Parathyroid adenoma (tissue), 2 donors: Measurements from ENCODE around the gene LIMS1.

ENCODE experiments used
- H2AFZ ChIP-seq: fragments of 300-600 bp; sonication (generic); one replicate; pipeline ENCODE4 v1.7.0; 2017; ENCODE audit warnings: antibody characterized with exemption, mild to moderate bottlenecking
- H3K27ac ChIP-seq: fragments of 300-600 bp; sonication (generic); one replicate; pipeline ENCODE4 v1.7.0; 2017
- H3K27me3 ChIP-seq: fragments of 300-600 bp; sonication (generic); one replicate; pipeline ENCODE4 v1.7.0; 2017; ENCODE audit warnings: low read length; ENCODE audit not compliant: control insufficient read depth, insufficient read depth
- H3K36me3 ChIP-seq: fragments of 300-600 bp; sonication (generic); one replicate; pipeline ENCODE4 v1.7.0; 2017; ENCODE audit warnings: low read length; ENCODE audit not compliant: control insufficient read depth, insufficient read depth
- H3K4me1 ChIP-seq: fragments of 300-600 bp; sonication (generic); one replicate; pipeline ENCODE4 v1.7.0; 2017; ENCODE audit warnings: control low read depth
- H3K4me2 ChIP-seq: fragments of 300-600 bp; sonication (generic); one replicate; pipeline ENCODE4 v1.7.0; 2017; ENCODE audit warnings: low read length
- H3K4me3 ChIP-seq: fragments of 300-600 bp; sonication (generic); one replicate; pipeline ENCODE4 v1.7.0; 2017; ENCODE audit warnings: low read depth, low read length
- H3K79me2 ChIP-seq: fragments of 300-600 bp; sonication (generic); one replicate; pipeline ENCODE4 v1.7.0; 2017; ENCODE audit warnings: control low read depth
- H3K9ac ChIP-seq: fragments of 300-600 bp; sonication (generic); one replicate; pipeline ENCODE4 v1.7.0; 2017; ENCODE audit warnings: mild to moderate bottlenecking
- H3K9me3 ChIP-seq: fragments of 300-600 bp; sonication (generic); one replicate; pipeline ENCODE4 v1.7.0; 2017; ENCODE audit warnings: low read length; ENCODE audit not compliant: control insufficient read depth
- TF ChIP-seq, protein P1 (sequence below): fragments of 300-600 bp; sonication (generic); IDR thresholded peaks from one replicate; pipeline ENCODE4 v1.7.0; 2017; ENCODE audit warnings: antibody characterized with exemption, mild to moderate bottlenecking
- donor health status: primary hyperparathyroidism.

The LIMS1 gene

DNA sequence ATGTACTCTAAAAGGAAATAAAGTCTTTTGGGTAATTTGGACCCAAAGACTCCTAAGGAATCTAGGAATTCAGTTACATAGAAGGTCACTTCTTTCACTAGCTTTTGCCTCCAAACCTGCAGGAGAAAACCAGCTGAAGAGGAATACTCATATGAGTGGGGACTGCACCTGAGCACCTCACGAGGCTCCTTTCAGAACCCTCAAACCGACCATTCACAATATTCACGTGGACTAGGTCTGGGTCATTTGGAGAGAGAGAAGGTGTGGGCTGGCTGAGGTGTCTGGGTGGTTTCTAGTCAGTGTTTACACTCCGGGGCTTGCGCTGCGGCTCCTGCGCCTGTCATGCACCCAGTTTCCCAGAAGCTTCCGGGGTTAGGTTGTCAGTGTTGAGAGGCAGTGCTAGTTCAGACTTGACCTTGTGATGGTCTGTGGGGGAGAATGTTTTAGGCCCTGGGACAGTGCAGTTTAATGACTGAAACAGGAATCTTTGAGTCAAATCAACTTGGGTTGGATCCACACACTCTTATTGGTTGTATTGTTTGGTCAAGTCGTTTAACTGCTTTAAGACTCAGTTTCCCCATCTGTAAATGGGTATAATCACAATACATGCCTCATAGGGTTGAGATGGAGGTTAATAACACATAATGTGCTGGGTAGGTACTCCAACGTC, 78.4 kb downstream of the LIMS1 start:
- H2AFZ ChIP-seq: no peak overlapping the region
- H3K79me2 ChIP-seq: peaks cover 25% of the 10 kb centered on the region
- H3K4me1 ChIP-seq: peaks cover 6% of the 10 kb centered on the region
- no peak overlapping the region for H3K9ac ChIP-seq
- no peak overlapping the region for H3K27ac ChIP-seq
- H3K27me3 ChIP-seq: no peaks in the 10 kb centered on the region
- no peaks in the 10 kb centered on the region for H3K9me3 ChIP-seq
- no peaks in the 10 kb centered on the region for H3K36me3 ChIP-seq
- H3K4me3 ChIP-seq: no peak overlapping the region
- H3K4me2 ChIP-seq: no peak overlapping the region
- TF ChIP-seq, protein P1, sequence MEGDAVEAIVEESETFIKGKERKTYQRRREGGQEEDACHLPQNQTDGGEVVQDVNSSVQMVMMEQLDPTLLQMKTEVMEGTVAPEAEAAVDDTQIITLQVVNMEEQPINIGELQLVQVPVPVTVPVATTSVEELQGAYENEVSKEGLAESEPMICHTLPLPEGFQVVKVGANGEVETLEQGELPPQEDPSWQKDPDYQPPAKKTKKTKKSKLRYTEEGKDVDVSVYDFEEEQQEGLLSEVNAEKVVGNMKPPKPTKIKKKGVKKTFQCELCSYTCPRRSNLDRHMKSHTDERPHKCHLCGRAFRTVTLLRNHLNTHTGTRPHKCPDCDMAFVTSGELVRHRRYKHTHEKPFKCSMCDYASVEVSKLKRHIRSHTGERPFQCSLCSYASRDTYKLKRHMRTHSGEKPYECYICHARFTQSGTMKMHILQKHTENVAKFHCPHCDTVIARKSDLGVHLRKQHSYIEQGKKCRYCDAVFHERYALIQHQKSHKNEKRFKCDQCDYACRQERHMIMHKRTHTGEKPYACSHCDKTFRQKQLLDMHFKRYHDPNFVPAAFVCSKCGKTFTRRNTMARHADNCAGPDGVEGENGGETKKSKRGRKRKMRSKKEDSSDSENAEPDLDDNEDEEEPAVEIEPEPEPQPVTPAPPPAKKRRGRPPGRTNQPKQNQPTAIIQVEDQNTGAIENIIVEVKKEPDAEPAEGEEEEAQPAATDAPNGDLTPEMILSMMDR: no peak

DNA sequence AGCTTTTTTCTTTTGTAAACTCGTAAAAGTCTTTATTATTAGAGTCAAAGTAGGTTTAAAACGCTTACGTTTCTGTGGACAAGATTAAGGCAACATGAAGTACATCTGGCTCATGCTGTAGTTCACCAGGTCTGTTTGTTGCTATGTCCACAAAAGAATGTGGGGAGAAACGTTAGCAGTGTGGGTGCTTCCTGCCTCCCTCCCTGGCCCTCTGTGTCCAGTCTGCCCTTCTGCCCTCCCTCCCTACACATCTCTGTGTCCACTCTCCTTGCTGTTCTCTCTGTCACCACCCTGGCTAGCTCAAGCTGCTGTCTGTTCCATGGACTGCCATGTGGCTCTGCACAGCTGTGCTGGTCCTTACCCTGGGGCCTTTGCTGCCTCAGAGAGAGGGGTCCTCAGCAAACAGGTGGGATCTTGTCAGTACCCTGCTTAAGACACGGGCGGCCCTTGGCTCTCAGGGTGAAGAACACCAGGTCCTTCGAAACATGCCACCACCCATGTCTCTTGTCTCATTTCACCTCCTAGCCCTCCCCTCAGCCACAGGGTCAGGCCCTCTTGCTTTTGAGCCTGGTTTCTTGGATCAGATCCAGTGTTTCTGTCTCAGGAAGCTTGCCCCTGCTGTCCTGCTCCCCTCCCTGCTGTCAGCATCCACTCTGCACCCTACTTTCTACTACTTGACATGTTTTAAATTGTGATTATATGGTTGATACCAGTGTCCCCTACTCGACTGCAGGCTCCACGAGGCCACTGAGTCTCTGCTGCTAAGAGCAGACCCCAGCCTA, 79.2 kb downstream of the LIMS1 start:
- Histone ChIP-seq H3K9me3 (no peaks in the 10 kb centered on the region), H3K79me2 (peaks cover 25% of the 10 kb centered on the region), H3K4me2 (no peak overlapping the region), H3K4me1 (peaks cover 6% of the 10 kb centered on the region), H3K27ac (no peak overlapping the region), H3K36me3 (no peaks in the 10 kb centered on the region), H3K9ac (no peak overlapping the region), H2AFZ (no peak overlapping the region), H3K27me3 (no peaks in the 10 kb centered on the region), H3K4me3 (no peak overlapping the region)
- TF ChIP-seq, protein P1: no peak

DNA sequence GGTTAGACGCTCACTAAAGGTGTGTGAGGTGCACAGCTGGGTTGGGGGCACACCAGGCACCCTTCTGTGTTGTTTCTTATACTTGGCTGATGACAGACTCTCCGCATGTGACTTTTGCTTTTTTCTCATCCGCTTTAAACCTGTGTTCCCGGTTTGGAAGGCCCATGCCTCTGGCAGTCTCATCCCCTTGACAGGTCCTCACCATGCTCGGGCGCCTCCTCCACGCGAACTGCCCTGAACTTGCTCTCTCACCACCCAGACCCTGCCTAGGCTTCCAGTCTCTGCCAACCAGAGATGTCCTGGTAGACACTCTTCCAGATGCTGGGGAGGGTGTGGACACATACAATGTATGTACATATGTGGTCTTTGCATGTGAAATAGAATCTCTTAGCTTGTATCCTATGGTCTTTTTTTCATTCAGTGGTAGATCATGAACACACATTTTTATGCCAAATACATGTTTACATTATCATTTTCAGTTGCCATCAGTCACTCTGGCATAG, 79.8 kb downstream of the LIMS1 start:
- H3K9ac ChIP-seq: no peak overlapping the region
- peaks cover 25% of the 10 kb centered on the region for H3K79me2 ChIP-seq
- no peaks in the 10 kb centered on the region for H3K36me3 ChIP-seq
- TF ChIP-seq, protein P1: no peak
- no peak overlapping the region for H3K27ac ChIP-seq
- H2AFZ ChIP-seq: no peak overlapping the region
- H3K4me2 ChIP-seq: no peak overlapping the region
- no peaks in the 10 kb centered on the region for H3K9me3 ChIP-seq
- no peaks in the 10 kb centered on the region for H3K27me3 ChIP-seq
- H3K4me3 ChIP-seq: no peak overlapping the region
- H3K4me1 ChIP-seq: peaks cover 6% of the 10 kb centered on the region

DNA sequence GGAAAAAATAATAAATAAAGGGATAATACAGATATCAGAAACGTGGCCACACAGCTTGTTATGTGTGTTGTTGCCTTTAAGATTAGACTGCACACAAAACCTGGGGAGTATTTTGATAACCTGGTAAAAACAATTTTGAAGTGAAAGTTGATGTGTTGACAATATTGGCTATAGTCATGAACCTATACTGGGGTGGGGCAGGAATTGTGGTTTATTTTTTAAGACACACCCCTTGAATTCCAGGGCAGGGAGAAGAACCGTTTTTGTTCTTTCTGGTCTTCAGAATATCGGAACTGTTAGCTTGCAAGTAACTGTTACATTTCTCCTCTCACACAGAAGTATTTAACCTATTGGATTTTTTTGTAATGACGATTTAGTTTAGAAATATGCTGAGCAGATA, 80.4 kb downstream of the LIMS1 start:
- Histone ChIP-seq H2AFZ (no peak overlapping the region), H3K79me2 (peaks cover 22% of the 10 kb centered on the region), H3K36me3 (no peaks in the 10 kb centered on the region), H3K27ac (no peak overlapping the region), H3K4me2 (no peak overlapping the region), H3K27me3 (no peaks in the 10 kb centered on the region), H3K4me1 (peaks cover 6% of the 10 kb centered on the region), H3K4me3 (no peak overlapping the region), H3K9ac (no peak overlapping the region), H3K9me3 (no peaks in the 10 kb centered on the region)
- TF ChIP-seq, protein P1: no peak
